Neural cell (in vitro differentiated cells): ENCODE measurements around the gene TMOD1.

Source experiments
- EP300 ChIP-seq: fragments of 450-650 bp; conservative IDR thresholded peaks from 2 replicates; pipeline ENCODE4 v1.6.1; 2014; ENCODE audit warnings: antibody characterized with exemption, mild to moderate bottlenecking, moderate library complexity; ENCODE audit not compliant: poor library complexity, severe bottlenecking
- POLR2AphosphoS5 ChIP-seq: IDR thresholded peaks from 2 replicates; pipeline ENCODE4 v1.6.1; 2012
- RAD21 ChIP-seq: fragments of 450-650 bp; conservative IDR thresholded peaks from 2 replicates; pipeline ENCODE4 v1.6.1; 2014; ENCODE audit warnings: antibody characterized with exemption, mild to moderate bottlenecking, moderate library complexity
- REST ChIP-seq: IDR thresholded peaks from 2 replicates; pipeline ENCODE4 v1.6.1; 2012; ENCODE audit warnings: borderline replicate concordance
- SMC3 ChIP-seq: fragments of 450-650 bp; conservative IDR thresholded peaks from 2 replicates; pipeline ENCODE4 v1.6.1; 2014; ENCODE audit warnings: antibody characterized with exemption, mild to moderate bottlenecking, moderate library complexity; ENCODE audit not compliant: poor library complexity
- TAF1 ChIP-seq: IDR thresholded peaks from 2 replicates; pipeline ENCODE4 v1.6.1; 2012; ENCODE audit warnings: low read depth
- TF ChIP-seq, protein P1 (sequence below): fragments of 450-650 bp; IDR thresholded peaks from 2 replicates; pipeline ENCODE4 v1.5.1; 2014; ENCODE audit warnings: antibody characterized with exemption, mild to moderate bottlenecking, moderate library complexity; ENCODE audit not compliant: poor library complexity, severe bottlenecking

GRCh38 chr9:97484134-97484533 lies 17.3 kb upstream of the TMOD1 start:
- TF ChIP-seq EP300: no peak
- TF ChIP-seq RAD21: no peak
- TF ChIP-seq, protein P1, sequence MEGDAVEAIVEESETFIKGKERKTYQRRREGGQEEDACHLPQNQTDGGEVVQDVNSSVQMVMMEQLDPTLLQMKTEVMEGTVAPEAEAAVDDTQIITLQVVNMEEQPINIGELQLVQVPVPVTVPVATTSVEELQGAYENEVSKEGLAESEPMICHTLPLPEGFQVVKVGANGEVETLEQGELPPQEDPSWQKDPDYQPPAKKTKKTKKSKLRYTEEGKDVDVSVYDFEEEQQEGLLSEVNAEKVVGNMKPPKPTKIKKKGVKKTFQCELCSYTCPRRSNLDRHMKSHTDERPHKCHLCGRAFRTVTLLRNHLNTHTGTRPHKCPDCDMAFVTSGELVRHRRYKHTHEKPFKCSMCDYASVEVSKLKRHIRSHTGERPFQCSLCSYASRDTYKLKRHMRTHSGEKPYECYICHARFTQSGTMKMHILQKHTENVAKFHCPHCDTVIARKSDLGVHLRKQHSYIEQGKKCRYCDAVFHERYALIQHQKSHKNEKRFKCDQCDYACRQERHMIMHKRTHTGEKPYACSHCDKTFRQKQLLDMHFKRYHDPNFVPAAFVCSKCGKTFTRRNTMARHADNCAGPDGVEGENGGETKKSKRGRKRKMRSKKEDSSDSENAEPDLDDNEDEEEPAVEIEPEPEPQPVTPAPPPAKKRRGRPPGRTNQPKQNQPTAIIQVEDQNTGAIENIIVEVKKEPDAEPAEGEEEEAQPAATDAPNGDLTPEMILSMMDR: no peak
- no peak for TF ChIP-seq REST
- TF ChIP-seq POLR2AphosphoS5: no peak
- TF ChIP-seq TAF1: no peak
- TF ChIP-seq SMC3: no peak
